ENCODE data around the gene DLGAP1. TPM values are rescaled to one million over a fixed set of nuclear protein-coding genes. Genes with fewer than 3 reads are reported as not detected.

DLGAP1 gene
- total and polyA plus RNA-seq, 2 of the 13 experiments (the other 11 are each of a cell fraction or from before 2014, with no cell fraction given) = 0.01 TPM; not detected in 1

DNA sequence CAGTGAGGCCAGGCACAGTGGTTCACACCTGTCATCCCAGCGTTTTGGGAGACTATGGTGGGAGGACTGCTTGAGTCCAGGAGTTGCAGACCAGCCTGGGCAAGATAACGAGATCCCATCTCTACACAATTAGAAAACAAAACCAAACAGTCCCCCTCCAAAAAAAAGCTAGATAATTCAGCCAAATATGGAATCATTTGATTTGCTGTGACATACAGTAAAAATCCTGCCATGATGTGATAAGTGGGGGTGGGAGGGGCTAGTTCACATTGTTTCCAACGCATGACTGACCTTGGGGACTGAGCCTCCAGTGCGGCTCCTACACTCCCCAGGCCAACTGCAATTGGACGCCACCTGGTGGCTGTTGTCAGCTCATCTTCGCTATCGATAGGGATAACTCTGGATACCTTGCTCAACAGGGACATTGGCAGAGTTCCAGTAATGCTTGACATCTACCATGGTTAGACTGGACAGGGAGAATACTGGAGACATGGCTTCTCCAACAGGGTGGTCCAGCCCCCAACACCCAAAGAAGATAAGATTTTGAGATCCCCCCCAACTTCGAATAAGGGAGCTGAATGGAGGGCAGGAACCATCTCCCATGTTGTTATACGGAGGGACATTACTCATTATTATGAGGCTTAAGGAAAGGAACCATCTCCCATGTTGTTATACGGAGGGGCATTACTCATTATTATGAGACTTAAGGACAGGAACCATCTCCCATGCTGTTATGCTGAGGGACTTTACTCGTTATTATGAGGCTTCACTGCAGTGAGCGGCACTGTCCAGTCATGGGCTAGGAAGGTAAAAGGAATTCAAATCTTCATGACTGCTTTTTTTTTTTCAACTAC, 869.2 kb downstream of the DLGAP1 start (continued):
- TF ChIP-seq, protein P1, sequence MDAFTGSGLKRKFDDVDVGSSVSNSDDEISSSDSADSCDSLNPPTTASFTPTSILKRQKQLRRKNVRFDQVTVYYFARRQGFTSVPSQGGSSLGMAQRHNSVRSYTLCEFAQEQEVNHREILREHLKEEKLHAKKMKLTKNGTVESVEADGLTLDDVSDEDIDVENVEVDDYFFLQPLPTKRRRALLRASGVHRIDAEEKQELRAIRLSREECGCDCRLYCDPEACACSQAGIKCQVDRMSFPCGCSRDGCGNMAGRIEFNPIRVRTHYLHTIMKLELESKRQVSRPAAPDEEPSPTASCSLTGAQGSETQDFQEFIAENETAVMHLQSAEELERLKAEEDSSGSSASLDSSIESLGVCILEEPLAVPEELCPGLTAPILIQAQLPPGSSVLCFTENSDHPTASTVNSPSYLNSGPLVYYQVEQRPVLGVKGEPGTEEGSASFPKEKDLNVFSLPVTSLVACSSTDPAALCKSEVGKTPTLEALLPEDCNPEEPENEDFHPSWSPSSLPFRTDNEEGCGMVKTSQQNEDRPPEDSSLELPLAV (CRISPR knock-in tag; conservative IDR thresholded peaks at IDR 0.05; ENCODE audit: low read depth) = no peak
- TF ChIP-seq SOX5 (CRISPR knock-in tag; IDR thresholded peaks at IDR 0.05; ENCODE audit: borderline replicate concordance) (peak; percentile 44; the same call in 1 of the 2 replicates), NBN (conservative IDR thresholded peaks at IDR 0.05) (no peak), NFKBIZ (CRISPR knock-in tag; IDR thresholded peaks at IDR 0.05) (no peak), TGIF2 (CRISPR knock-in tag; IDR thresholded peaks at IDR 0.05) (peak; percentile 46; the same call in 1 of the 2 replicates), ZNF331 (CRISPR knock-in tag; IDR thresholded peaks at IDR 0.05) (peak; percentile 86), NR2F6 (IDR thresholded peaks at IDR 0.05) (no peak), NR2F6 (CRISPR knock-in tag; IDR thresholded peaks at IDR 0.05) (peak; percentile 36; the same call in 1 of the 2 replicates), AGO2 (optimal IDR thresholded peaks at IDR 0.05; ENCODE audit: low read depth, low read length) (no peak), ZNF839 (CRISPR knock-in tag; IDR thresholded peaks at IDR 0.05; ENCODE audit: borderline replicate concordance) (no peak), MXI1 (IDR thresholded peaks at IDR 0.05; ENCODE audit: borderline replicate concordance, low read depth, low read length) (peak; percentile 60; the same call in 1 of the 3 replicates), SOX13 (IDR thresholded peaks at IDR 0.05) (no peak), SOX13 (CRISPR knock-in tag; conservative IDR thresholded peaks at IDR 0.05 in 1 of 2, IDR thresholded peaks at IDR 0.05 in 1 of 2) (peak in 1 of 2 experiments; percentile 70; a peak in 2 of 4 replicates), ZNF350 (CRISPR knock-in tag; IDR thresholded peaks at IDR 0.05; ENCODE audit: borderline replicate concordance, low read depth) (peak; percentile 61; the same call in 1 of the 2 replicates), ZNF121 (CRISPR knock-in tag; IDR thresholded peaks at IDR 0.05) (peak; percentile 28; the same call in 1 of the 2 replicates), WIZ (CRISPR knock-in tag; IDR thresholded peaks at IDR 0.05) (no peak), FOXO1 (CRISPR knock-in tag; IDR thresholded peaks at IDR 0.05) (peak; percentile 65; the same call in 1 of the 2 replicates), FOXK1 (CRISPR knock-in tag; IDR thresholded peaks at IDR 0.05; ENCODE audit: borderline replicate concordance, low read depth) (peak; percentile 65; the same call in 1 of the 2 replicates), HMG20A (CRISPR knock-in tag; IDR thresholded peaks at IDR 0.05; ENCODE audit: borderline replicate concordance) (peak; percentile 57; the same call in 1 of the 2 replicates), ZNF746 (CRISPR knock-in tag; IDR thresholded peaks at IDR 0.05) (no peak), ZKSCAN1 (IDR thresholded peaks at IDR 0.05; ENCODE audit: low read length) (no peak), HCFC1 (IDR thresholded peaks at IDR 0.05; ENCODE audit: low read depth, low read length) (no peak)
- TF ChIP-seq, protein P2, sequence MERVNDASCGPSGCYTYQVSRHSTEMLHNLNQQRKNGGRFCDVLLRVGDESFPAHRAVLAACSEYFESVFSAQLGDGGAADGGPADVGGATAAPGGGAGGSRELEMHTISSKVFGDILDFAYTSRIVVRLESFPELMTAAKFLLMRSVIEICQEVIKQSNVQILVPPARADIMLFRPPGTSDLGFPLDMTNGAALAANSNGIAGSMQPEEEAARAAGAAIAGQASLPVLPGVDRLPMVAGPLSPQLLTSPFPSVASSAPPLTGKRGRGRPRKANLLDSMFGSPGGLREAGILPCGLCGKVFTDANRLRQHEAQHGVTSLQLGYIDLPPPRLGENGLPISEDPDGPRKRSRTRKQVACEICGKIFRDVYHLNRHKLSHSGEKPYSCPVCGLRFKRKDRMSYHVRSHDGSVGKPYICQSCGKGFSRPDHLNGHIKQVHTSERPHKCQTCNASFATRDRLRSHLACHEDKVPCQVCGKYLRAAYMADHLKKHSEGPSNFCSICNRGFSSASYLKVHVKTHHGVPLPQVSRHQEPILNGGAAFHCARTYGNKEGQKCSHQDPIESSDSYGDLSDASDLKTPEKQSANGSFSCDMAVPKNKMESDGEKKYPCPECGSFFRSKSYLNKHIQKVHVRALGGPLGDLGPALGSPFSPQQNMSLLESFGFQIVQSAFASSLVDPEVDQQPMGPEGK (CRISPR knock-in tag; IDR thresholded peaks at IDR 0.05) = peak; percentile 78
- TF ChIP-seq, protein P3, sequence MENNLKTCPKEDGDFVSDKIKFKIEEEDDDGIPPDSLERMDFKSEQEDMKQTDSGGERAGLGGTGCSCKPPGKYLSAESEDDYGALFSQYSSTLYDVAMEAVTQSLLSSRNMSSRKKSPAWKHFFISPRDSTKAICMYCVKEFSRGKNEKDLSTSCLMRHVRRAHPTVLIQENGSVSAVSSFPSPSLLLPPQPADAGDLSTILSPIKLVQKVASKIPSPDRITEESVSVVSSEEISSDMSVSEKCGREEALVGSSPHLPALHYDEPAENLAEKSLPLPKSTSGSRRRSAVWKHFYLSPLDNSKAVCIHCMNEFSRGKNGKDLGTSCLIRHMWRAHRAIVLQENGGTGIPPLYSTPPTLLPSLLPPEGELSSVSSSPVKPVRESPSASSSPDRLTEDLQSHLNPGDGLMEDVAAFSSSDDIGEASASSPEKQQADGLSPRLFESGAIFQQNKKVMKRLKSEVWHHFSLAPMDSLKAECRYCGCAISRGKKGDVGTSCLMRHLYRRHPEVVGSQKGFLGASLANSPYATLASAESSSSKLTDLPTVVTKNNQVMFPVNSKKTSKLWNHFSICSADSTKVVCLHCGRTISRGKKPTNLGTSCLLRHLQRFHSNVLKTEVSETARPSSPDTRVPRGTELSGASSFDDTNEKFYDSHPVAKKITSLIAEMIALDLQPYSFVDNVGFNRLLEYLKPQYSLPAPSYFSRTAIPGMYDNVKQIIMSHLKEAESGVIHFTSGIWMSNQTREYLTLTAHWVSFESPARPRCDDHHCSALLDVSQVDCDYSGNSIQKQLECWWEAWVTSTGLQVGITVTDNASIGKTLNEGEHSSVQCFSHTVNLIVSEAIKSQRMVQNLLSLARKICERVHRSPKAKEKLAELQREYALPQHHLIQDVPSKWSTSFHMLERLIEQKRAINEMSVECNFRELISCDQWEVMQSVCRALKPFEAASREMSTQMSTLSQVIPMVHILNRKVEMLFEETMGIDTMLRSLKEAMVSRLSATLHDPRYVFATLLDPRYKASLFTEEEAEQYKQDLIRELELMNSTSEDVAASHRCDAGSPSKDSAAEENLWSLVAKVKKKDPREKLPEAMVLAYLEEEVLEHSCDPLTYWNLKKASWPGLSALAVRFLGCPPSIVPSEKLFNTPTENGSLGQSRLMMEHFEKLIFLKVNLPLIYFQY (CRISPR knock-in tag; IDR thresholded peaks at IDR 0.05; ENCODE audit: borderline replicate concordance) = no peak

All from HepG2 (cell line).